GM18498 (cell line): ENCODE data around the gene CYP2R1.

ENCODE experiments used
- ATAC-seq: cut with Tn5 transposase; IDR thresholded peaks from one replicate; pipeline ENCODE4 v1.9.1; 2021; ENCODE audit warnings: mild to moderate bottlenecking, moderate library complexity; ENCODE audit not compliant: unreplicated experiment

The CYP2R1 gene

DNA sequence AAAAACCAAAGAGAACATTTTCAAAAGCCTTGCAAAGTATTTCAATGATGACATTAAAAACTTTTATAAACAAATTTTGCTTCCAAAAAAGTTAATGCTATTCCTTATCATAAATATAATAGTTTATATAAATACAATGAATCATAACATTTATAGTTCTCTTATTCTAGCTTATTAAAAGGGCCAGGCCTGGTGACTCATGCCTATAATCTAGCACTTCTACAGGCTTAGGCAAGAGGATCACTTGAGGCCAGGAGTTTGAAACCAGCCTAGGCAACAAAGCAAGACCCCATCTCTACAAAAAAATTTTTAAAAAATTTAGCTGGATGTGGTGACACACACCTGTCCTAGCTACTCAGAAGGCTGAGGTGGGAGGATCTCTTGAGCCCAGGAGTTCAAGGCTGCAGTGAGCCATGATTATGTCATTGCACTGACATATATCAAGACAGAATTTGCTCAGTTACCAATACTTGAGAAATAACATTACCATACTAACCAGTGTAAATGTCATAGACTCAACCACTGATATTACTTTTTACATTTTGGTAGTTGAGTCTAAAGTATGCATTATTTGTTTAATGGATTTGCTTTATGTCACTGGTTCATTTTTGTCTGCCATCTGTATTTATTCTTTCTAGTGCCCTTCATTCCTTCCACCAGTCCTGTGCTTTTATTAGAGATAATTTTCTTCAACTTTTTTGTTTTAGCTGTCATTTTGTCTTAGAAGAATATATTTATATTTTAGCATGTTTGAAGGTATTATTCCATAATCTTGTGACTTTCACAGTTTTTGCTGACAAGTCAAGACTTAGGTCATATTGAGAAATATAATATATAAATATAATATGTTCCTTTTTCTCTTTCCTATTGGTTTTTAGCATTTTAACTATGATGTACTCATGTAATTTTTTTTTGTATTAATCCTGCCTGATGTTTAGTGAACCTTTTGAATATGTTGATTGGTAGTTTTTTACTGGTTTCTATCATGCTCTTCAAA, 56.2 kb downstream of the CYP2R1 start:
- ATAC-seq: no peak
